C4-2B (cell line): ENCODE measurements around the gene DPP7.

Experiments used
- CTCF ChIP-seq: fragments of 450-650 bp; conservative IDR thresholded peaks from 2 replicates; pipeline ENCODE4 v1.5.1; 2017; ENCODE audit warnings: mild to moderate bottlenecking
- ZFX ChIP-seq: fragments of 450-650 bp; IDR thresholded peaks from 2 replicates; pipeline ENCODE4 v1.6.1; 2017

DNA sequence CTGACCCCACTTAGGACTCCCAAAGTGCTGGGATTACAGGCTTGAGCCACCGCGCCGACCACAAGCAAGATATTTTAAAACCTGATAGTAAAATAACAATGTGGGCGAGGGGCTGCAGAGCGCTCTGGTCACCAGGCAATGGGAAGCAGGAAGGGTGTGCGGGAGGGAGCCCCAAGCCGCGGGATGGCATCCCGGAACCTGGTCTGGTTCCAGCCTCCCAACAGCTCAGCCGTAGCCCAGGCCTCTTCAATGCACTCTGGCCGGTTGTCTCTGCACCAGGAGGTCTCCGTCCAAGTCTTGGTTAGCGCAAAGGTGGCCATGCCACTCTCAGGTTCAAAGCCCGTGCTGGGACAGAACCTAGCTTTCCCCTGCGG is 37.9 kb downstream of the DPP7 start:
- TF ChIP-seq CTCF (no peak), ZFX (no peak)
